ENCODE results near the gene ADGRV1.

GRCh38 chr5:90981821-90982220, 423.2 kb downstream of the ADGRV1 start:
- TF ChIP-seq EZH2phosphoT487 (IDR thresholded peaks at IDR 0.05; ENCODE audit: borderline replicate concordance) (no peak), CTCF (conservative IDR thresholded peaks at IDR 0.05; ENCODE audit: low read length) (no peak)

Data from Loucy (cell line).